OCI-LY3 (cell line): ENCODE results near the gene PSMA6.
"Not testable (repeated sequence)": the region's sequence is repeated elsewhere in the genome, so short reads cannot be mapped to it uniquely, and the experiment has no call there.

ENCODE experiments used
- CTCF ChIP-seq: fragments of 200-600, 300-600 bp; sonication (generic); IDR thresholded peaks from 2 replicates; pipeline ENCODE4 v1.5.1; 2014; ENCODE audit warnings: antibody characterized with exemption, low read length, low read depth
- EZH2phosphoT487 ChIP-seq: fragments of 200-600 bp; shearing (Covaris generic); IDR thresholded peaks from 2 replicates; pipeline ENCODE4 v1.6.1; 2018; ENCODE audit warnings: antibody characterized with exemption, mixed run types, low read depth

- TF ChIP-seq CTCF, EZH2phosphoT487: not testable (repeated sequence)
Measured at GRCh38 chr14:35336171-35336493, 44.0 kb downstream of the PSMA6 start.
